Psoas muscle (tissue), 8 donors: Measurements from ENCODE around the gene HIBADH. TPM values are rescaled to one million over a fixed set of nuclear protein-coding genes. Genes with fewer than 3 reads are reported as not detected.

Source experiments
- ATAC-seq, 4 donors: fragments of 200-7000 bp; cut with Tn5 transposase; one replicate each; pipeline ENCODE4 v1.9.1; 2020; ENCODE audit warnings: moderate library complexity in 3 of 4, mild to moderate bottlenecking in 2 of 4
- DNase-seq, 2 donors: peaks; one replicate each; pipeline ENCODE4 v3.0.0-alpha.2; 2020
- H3K27ac ChIP-seq: fragments of 200-600 bp; one replicate; pipeline ENCODE4 v1.8.0; 2022
- H3K27me3 ChIP-seq, 3 donors: fragments of 200-600 bp in 1 of 3; one replicate each; pipeline versions ENCODE4 v1.6.1 to v1.8.0; 2013 to 2022; ENCODE audit warnings: low read length in 2 of 3, mild to moderate bottlenecking in 2 of 3, moderate library complexity in 1 of 3; ENCODE audit not compliant: insufficient read depth in 3 of 3
- H3K36me3 ChIP-seq, 2 donors: fragments of 200-600 bp in 1 of 2; one replicate each; pipeline versions ENCODE4 v1.6.1 to v1.8.0; 2013 to 2022; ENCODE audit warnings: low read depth in 1 of 2, mild to moderate bottlenecking in 1 of 2, moderate library complexity in 1 of 2; ENCODE audit not compliant: insufficient read depth in 1 of 2
- H3K4me1 ChIP-seq: fragments of 200-600 bp; one replicate; pipeline ENCODE4 v1.8.0; 2022
- H3K4me3 ChIP-seq: fragments of 200-600 bp; one replicate; pipeline ENCODE4 v1.8.0; 2022; ENCODE audit warnings: mild to moderate bottlenecking
- H3K9me3 ChIP-seq: fragments of 200-600 bp; one replicate; pipeline ENCODE4 v1.8.0; 2022
- CTCF ChIP-seq: fragments of 200-600 bp; IDR thresholded peaks from one replicate; pipeline ENCODE4 v1.8.0; 2022; ENCODE audit warnings: antibody characterized with exemption
- WGBS, 3 donors: extraction: QIAGEN DNeasy Blood & Tissue Kit; methylation state at CpG; one replicate each; pipeline versions ENCODE4 v1.1.6 to v1.1.7; 2013; 5-methylcytosine and 5-hydroxymethylcytosine counted together
- intact Hi-C, 2 donors: fragments of 100-400 bp; cut with DNase I; formaldehyde crosslinking; loops; one replicate each; pipeline versions ENCODE4 v1.11.0 to v1.14.2; 2022
- polyA plus RNA-seq, 3 donors: library from polyadenylated mRNA; stranded (reverse); fragments of 200-250 nt; gene quantifications; one replicate each; pipeline ENCODE4 v1.2.3, GENCODE V29; 2013
- total RNA-seq, 4 donors: library from RNA; stranded (reverse); fragmentation: NEBNext Ultra II Directional in 2 of 4; extraction: Animal tissue kit (Norgen Biotek cat#: 25700) in 2 of 4; gene quantifications; one replicate each; pipeline versions ENCODE4 v1.2.1 to v1.2.4, GENCODE V29; 2021 to 2023
- donor health status: healthy with polysubstance abuse.
- donor health status: DM: no; HTN: no; CAD: no; lungs with moderate emphysema.
- donor health status: Bipolar disorder and iron deficiency.
- donor health status: healthy.
- donor health status: DM: yes; HTN: yes; CAD: no.
- donor health status: DM: no; HTN: no; CAD: no.
- donor health status: DM: no; HTN: no; CAD: no.
- donor health status: DM: yes; HTN: yes; CAD: no.

The HIBADH gene
- total and polyA plus RNA-seq, 7 donors = 25.2 to 67.7 (median 44.5) TPM

GRCh38 chr7:27705200-27705594 lies 42.5 kb upstream of the HIBADH start:
- no peaks in the 10 kb centered on the region for H3K9me3 ChIP-seq
- H3K4me1 ChIP-seq = peaks cover 6% of the 10 kb centered on the region
- no peak overlapping the region for H3K27ac ChIP-seq
- no peak for DNase-seq
- no peak for ATAC-seq
- intact Hi-C loops = no loop called here
- no peaks in the 10 kb centered on the region for H3K27me3 ChIP-seq
- no peak for TF ChIP-seq CTCF
- 85 to 91% (median 90%) methylated on average over 2 of the region's 2 CpGs for WGBS, 3 donors
- H3K4me3 ChIP-seq = no peak overlapping the region
- H3K36me3 ChIP-seq = no peaks in the 10 kb centered on the region

GRCh38 chr7:27704422-27705199 lies 41.9 kb upstream of the HIBADH start:
- WGBS, 3 donors = 70 to 75% (median 73%) methylated on average over 3 of the region's 3 CpGs
- DNase-seq (no peak), ATAC-seq (no peak)
- H3K27ac ChIP-seq = no peak overlapping the region
- H3K27me3 ChIP-seq = no peaks in the 10 kb centered on the region
- H3K36me3 ChIP-seq = no peaks in the 10 kb centered on the region
- H3K9me3 ChIP-seq = no peaks in the 10 kb centered on the region
- H3K4me3 ChIP-seq = no peak overlapping the region
- no peak for TF ChIP-seq CTCF
- intact Hi-C loops = no loop called here
- H3K4me1 ChIP-seq = peaks cover 5% of the 10 kb centered on the region

- 95 to 98% (median 97%) methylated on average over 1 of the region's 1 CpG for WGBS, 3 donors
- ATAC-seq = no peak
- no peak for DNase-seq
- TF ChIP-seq CTCF = no peak
- H3K36me3 ChIP-seq = no peaks in the 10 kb centered on the region
- no peak overlapping the region for H3K27ac ChIP-seq
- H3K27me3 ChIP-seq = no peaks in the 10 kb centered on the region
- no peak overlapping the region for H3K4me3 ChIP-seq
- no peaks in the 10 kb centered on the region for H3K4me1 ChIP-seq
- H3K9me3 ChIP-seq = no peaks in the 10 kb centered on the region
- intact Hi-C loops = no loop called here
Measured at GRCh38 chr7:27703181-27703580, 40.5 kb upstream of the HIBADH start.

DNA sequence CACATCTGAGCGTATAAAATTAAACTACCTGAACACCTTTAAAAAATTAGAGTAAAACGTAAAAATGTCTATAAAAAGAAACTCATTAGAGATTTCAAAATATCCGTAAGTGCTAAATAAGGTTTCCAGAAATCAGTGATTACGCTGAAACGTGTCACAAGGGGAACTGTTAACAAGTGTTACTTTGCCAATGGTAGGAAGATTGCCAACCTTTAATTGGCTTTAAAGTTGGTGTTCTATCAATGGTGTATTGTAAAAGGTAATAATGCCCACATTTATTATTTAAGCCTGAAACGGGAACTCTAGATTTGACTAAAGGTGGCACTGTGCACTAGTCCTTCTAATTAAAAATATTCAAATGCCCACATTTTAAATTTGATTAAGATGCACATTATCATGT lies 37.8 kb upstream of the HIBADH start:
- intact Hi-C loops = no loop called here
- H3K4me1 ChIP-seq = no peaks in the 10 kb centered on the region
- ATAC-seq (no peak), DNase-seq (no peak)
- 77 to 84% (median 83%) methylated on average over 6 of the region's 6 CpGs for WGBS, 3 donors
- no peak for TF ChIP-seq CTCF
- H3K9me3 ChIP-seq = no peaks in the 10 kb centered on the region
- H3K36me3 ChIP-seq = no peaks in the 10 kb centered on the region
- H3K27ac ChIP-seq = no peak overlapping the region
- H3K4me3 ChIP-seq = no peak overlapping the region
- no peaks in the 10 kb centered on the region for H3K27me3 ChIP-seq

DNA sequence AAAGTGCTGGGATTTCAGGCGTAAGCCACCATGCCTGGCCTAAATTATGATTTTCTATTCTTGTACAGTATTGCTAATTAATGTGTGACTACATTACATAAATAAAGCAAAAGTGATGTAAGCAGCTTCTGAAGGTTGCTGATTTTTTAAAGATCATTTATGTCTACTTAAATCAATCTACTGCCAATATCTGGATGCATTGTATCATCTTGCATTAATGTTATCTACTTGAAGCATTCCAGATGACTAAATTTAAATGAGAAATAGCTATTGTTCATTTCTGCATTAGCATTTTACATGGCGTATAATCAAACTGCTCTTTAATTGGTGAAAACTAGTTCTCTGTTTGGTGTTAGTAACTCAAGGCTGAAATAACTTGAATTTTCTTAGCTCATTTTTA lies 37.1 kb upstream of the HIBADH start:
- Histone ChIP-seq H3K4me1 (no peaks in the 10 kb centered on the region), H3K36me3 (no peaks in the 10 kb centered on the region), H3K4me3 (no peak overlapping the region), H3K27me3 (no peaks in the 10 kb centered on the region), H3K27ac (no peak overlapping the region), H3K9me3 (no peaks in the 10 kb centered on the region)
- no peak for TF ChIP-seq CTCF
- 94 to 96% (median 94%) methylated on average over 2 of the region's 2 CpGs for WGBS, 3 donors
- ATAC-seq (no peak), DNase-seq (no peak)
- intact Hi-C loops = no loop called here
